H9 (cell line): ENCODE measurements around the gene CPB1. TPM values are rescaled to one million over a fixed set of nuclear protein-coding genes. Genes with fewer than 3 reads are reported as not detected.
"Not testable (repeated sequence)": the region's sequence is repeated elsewhere in the genome, so short reads cannot be mapped to it uniquely, and the experiment has no call there.

Experiments
- DNase-seq: peaks from one replicate; pipeline ENCODE4 v3.0.0-alpha.2; 2017
- H2AFZ ChIP-seq: one replicate; pipeline ENCODE4 v1.6.1; 2013; ENCODE audit warnings: mild to moderate bottlenecking, low read length, control low read depth, moderate library complexity
- H2AK5ac ChIP-seq: 2 replicates; pipeline ENCODE4 v1.6.1; 2013; ENCODE audit warnings: low read length, control low read depth, mixed read lengths; ENCODE audit not compliant: insufficient read length
- H2BK120ac ChIP-seq: one replicate; pipeline ENCODE4 v1.6.1; 2013; ENCODE audit warnings: low read depth, mild to moderate bottlenecking, low read length, control low read depth, inconsistent platforms; ENCODE audit not compliant: poor library complexity, severe bottlenecking
- H2BK12ac ChIP-seq: 2 replicates; pipeline ENCODE4 v1.6.1; 2013; ENCODE audit warnings: low read length, control low read depth, mixed read lengths, low read depth; ENCODE audit not compliant: insufficient read length
- H2BK15ac ChIP-seq: 2 replicates; pipeline ENCODE4 v1.6.1; 2013; ENCODE audit warnings: low read depth, low read length, control low read depth
- H2BK20ac ChIP-seq: one replicate; pipeline ENCODE4 v1.6.1; 2013; ENCODE audit warnings: low read depth, mild to moderate bottlenecking, low read length, control low read depth, inconsistent platforms; ENCODE audit not compliant: poor library complexity, severe bottlenecking
- H2BK5ac ChIP-seq: 2 replicates; pipeline ENCODE4 v1.6.1; 2013; ENCODE audit warnings: low read length, control low read depth, mixed read lengths; ENCODE audit not compliant: insufficient read length
- H3K14ac ChIP-seq: 2 replicates; pipeline ENCODE4 v1.6.1; 2013; ENCODE audit warnings: low read length, control low read depth; ENCODE audit not compliant: insufficient read depth
- H3K18ac ChIP-seq: 2 replicates; pipeline ENCODE4 v1.6.1; 2013; ENCODE audit warnings: low read depth, mild to moderate bottlenecking, mixed read lengths, low read length, control low read depth; ENCODE audit not compliant: insufficient read length
- H3K23ac ChIP-seq: 2 replicates; pipeline ENCODE4 v1.6.1; 2013; ENCODE audit warnings: low read length, control low read depth, mixed read lengths, low read depth; ENCODE audit not compliant: insufficient read length
- H3K23me2 ChIP-seq: 2 replicates; pipeline ENCODE4 v1.6.1; 2013; ENCODE audit warnings: low read depth, mild to moderate bottlenecking, mixed read lengths, low read length, control low read depth; ENCODE audit not compliant: insufficient read length, poor library complexity, severe bottlenecking
- H3K27ac ChIP-seq: 2 replicates; pipeline ENCODE4 v1.5.1; 2013; ENCODE audit warnings: low read length, control low read depth, mixed read lengths, low read depth; ENCODE audit not compliant: insufficient read length
- H3K27me3 ChIP-seq: 2 replicates; pipeline ENCODE4 v1.6.1; 2013; ENCODE audit warnings: low read length, control low read depth, inconsistent platforms; ENCODE audit not compliant: insufficient read depth
- H3K4ac ChIP-seq: 2 replicates; pipeline ENCODE4 v1.6.1; 2013; ENCODE audit warnings: low read depth, mild to moderate bottlenecking, control low read depth, inconsistent platforms, low read length, moderate library complexity
- H3K4me1 ChIP-seq: 2 replicates; pipeline ENCODE4 v1.6.1; 2013; ENCODE audit warnings: low read length, control low read depth, inconsistent platforms; ENCODE audit not compliant: insufficient read depth
- H3K4me2 ChIP-seq: 2 replicates; pipeline ENCODE4 v1.6.1; 2013; ENCODE audit warnings: low read length, control low read depth, mixed read lengths; ENCODE audit not compliant: insufficient read length, insufficient read depth
- H3K56ac ChIP-seq: 2 replicates; pipeline ENCODE4 v1.6.1; 2013; ENCODE audit warnings: low read depth, mild to moderate bottlenecking, mixed read lengths, low read length, control low read depth; ENCODE audit not compliant: insufficient read length
- H3K79me1 ChIP-seq: 2 replicates; pipeline ENCODE4 v1.6.1; 2013; ENCODE audit warnings: low read depth, mild to moderate bottlenecking, moderate library complexity, low read length, control low read depth, inconsistent platforms; ENCODE audit not compliant: insufficient read depth, poor library complexity, severe bottlenecking
- H3K79me2 ChIP-seq: 2 replicates; pipeline ENCODE4 v1.6.1; 2013; ENCODE audit warnings: low read length, control low read depth, inconsistent platforms; ENCODE audit not compliant: insufficient read depth
- H3K9ac ChIP-seq: 2 replicates; pipeline ENCODE4 v1.6.1; 2013; ENCODE audit warnings: low read length, control low read depth, mixed read lengths; ENCODE audit not compliant: insufficient read length; ENCODE audit errors: extremely low read depth
- H3K9me3 ChIP-seq: one replicate; pipeline ENCODE4 v1.6.1; 2013; ENCODE audit warnings: low read depth, low read length, inconsistent platforms; ENCODE audit not compliant: control insufficient read depth
- H3T11ph ChIP-seq: one replicate; pipeline ENCODE4 v1.6.1; 2013; ENCODE audit warnings: mild to moderate bottlenecking, low read length, control low read depth, inconsistent platforms
- H4K20me1 ChIP-seq: one replicate; pipeline ENCODE4 v1.6.1; 2013; ENCODE audit not compliant: control insufficient read depth, insufficient read length, insufficient read depth
- H4K5ac ChIP-seq: 2 replicates; pipeline ENCODE4 v1.6.1; 2013; ENCODE audit warnings: low read depth, mild to moderate bottlenecking, mixed read lengths, low read length, control low read depth; ENCODE audit not compliant: insufficient read length
- H4K8ac ChIP-seq: replicated peaks from 2 replicates; pipeline ENCODE4 v1.6.1; 2013; ENCODE audit warnings: low read length, control low read depth, mixed read lengths, low read depth; ENCODE audit not compliant: insufficient read length
- H4K91ac ChIP-seq: 2 replicates; pipeline ENCODE4 v1.6.1; 2013; ENCODE audit warnings: low read depth, mild to moderate bottlenecking, moderate library complexity, mixed read lengths, low read length, control low read depth; ENCODE audit not compliant: insufficient read length
- H3K27ac Mint-ChIP-seq, 3 experiments: 2 replicates in 2 of 3; 3 replicates in 1 of 3; pipeline ENCODE4 v1.8.0; 2020 to 2021; ENCODE audit warnings: mixed read lengths in 3 of 3, mild to moderate bottlenecking in 1 of 3, moderate library complexity in 1 of 3
- H3K27me3 Mint-ChIP-seq: 2 replicates; pipeline ENCODE4 v1.8.0; 2021; ENCODE audit warnings: low read depth, mild to moderate bottlenecking, moderate library complexity, mixed read lengths
- H3K36me3 Mint-ChIP-seq, 3 experiments: 2 replicates in 2 of 3; 3 replicates in 1 of 3; pipeline ENCODE4 v1.8.0; 2020 to 2021; ENCODE audit warnings: low read depth in 3 of 3, mixed read lengths in 3 of 3; ENCODE audit not compliant: insufficient read depth in 1 of 3
- H3K4me1 Mint-ChIP-seq, 2 experiments: 2 replicates each; pipeline ENCODE4 v1.8.0; 2020; ENCODE audit warnings: mixed read lengths in 2 of 2
- H3K4me3 Mint-ChIP-seq, 2 experiments: 2 replicates in 1 of 2; 3 replicates in 1 of 2; pipeline ENCODE4 v1.8.0; 2020 to 2021; ENCODE audit warnings: mild to moderate bottlenecking in 2 of 2, mixed read lengths in 2 of 2, moderate library complexity in 1 of 2
- H3K9me3 Mint-ChIP-seq, 2 experiments: 2 replicates in 1 of 2; 3 replicates in 1 of 2; pipeline ENCODE4 v1.8.0; 2020; ENCODE audit warnings: mild to moderate bottlenecking in 2 of 2, mixed read lengths in 2 of 2, moderate library complexity in 1 of 2
- WGBS: extraction: QIAGEN DNeasy Blood & Tissue Kit; methylation state at CpG from one replicate; pipeline ENCODE4 v1.1.7; 2013; ENCODE audit warnings: missing lambda C conversion rate, low lambda C conversion rate, mixed read lengths; ENCODE audit not compliant: insufficient read length; ENCODE audit errors: extremely low coverage; 5-methylcytosine and 5-hydroxymethylcytosine counted together
- total RNA-seq: library from RNA; stranded (reverse); gene quantifications from 2 replicates; pipeline ENCODE4 v1.2.1, GENCODE V29; 2021
- TF ChIP-seq, protein P1 (sequence below): fragments of 200-600 bp; sonication (generic); conservative IDR thresholded peaks from 3 replicates; pipeline ENCODE4 v1.8.0; 2021; ENCODE audit warnings: antibody characterized with exemption, mild to moderate bottlenecking

Gene CPB1
- total RNA-seq, 1 experiment from 2014 or later: not detected

DNA sequence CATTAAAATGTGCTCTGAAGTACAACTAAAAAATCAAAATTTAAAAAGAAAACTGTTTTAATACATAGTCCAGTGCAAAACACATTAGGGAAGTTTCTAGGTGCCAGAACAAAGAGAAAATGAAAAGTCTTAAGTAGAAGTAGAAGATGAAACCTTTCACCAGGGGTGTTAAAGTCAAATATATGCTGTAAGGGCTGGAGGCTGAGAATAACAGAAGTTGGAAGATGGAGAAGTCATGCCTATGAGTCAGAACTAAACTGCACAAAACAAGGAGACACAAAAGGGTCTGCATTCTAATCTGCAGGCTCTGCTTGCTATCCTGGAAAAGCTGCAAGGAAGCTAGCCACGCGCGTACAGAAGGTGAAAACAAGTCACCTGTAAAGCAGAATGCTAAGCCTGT lies 48.7 kb upstream of the CPB1 start:
- no peak overlapping the region for H2BK15ac ChIP-seq
- no peak overlapping the region for H3K9ac ChIP-seq
- H4K20me1 ChIP-seq: no peaks in the 10 kb centered on the region
- no peaks in the 10 kb centered on the region for H3K27me3 Mint-ChIP-seq
- no peak overlapping the region for H3K14ac ChIP-seq
- H3K27ac ChIP-seq: no peak overlapping the region
- H3K27ac Mint-ChIP-seq: no peak overlapping the region
- H4K91ac ChIP-seq: no peak overlapping the region
- no peaks in the 10 kb centered on the region for H3K9me3 Mint-ChIP-seq
- H3K23me2 ChIP-seq: no peaks in the 10 kb centered on the region
- no peaks in the 10 kb centered on the region for H3K79me2 ChIP-seq
- H2AFZ ChIP-seq: no peak overlapping the region
- H3K79me1 ChIP-seq: no peaks in the 10 kb centered on the region
- no peak overlapping the region for H3K4me3 Mint-ChIP-seq
- H2BK12ac ChIP-seq: no peak overlapping the region
- DNase-seq: no peak
- no peaks in the 10 kb centered on the region for H3K27me3 ChIP-seq
- H3K9me3 ChIP-seq: no peaks in the 10 kb centered on the region
- H2AK5ac ChIP-seq: no peak overlapping the region
- no CpG with 5 or more reads among the region's 3 CpGs for WGBS
- no peak overlapping the region for H3K4ac ChIP-seq
- H3K4me1 ChIP-seq: no peaks in the 10 kb centered on the region
- H3K56ac ChIP-seq: no peak overlapping the region
- H3T11ph ChIP-seq: no peak overlapping the region
- no peak overlapping the region for H4K8ac ChIP-seq
- no peak overlapping the region for H2BK120ac ChIP-seq
- no peak overlapping the region for H3K18ac ChIP-seq
- no peak overlapping the region for H4K5ac ChIP-seq
- no peak overlapping the region for H2BK20ac ChIP-seq
- TF ChIP-seq, protein P1, sequence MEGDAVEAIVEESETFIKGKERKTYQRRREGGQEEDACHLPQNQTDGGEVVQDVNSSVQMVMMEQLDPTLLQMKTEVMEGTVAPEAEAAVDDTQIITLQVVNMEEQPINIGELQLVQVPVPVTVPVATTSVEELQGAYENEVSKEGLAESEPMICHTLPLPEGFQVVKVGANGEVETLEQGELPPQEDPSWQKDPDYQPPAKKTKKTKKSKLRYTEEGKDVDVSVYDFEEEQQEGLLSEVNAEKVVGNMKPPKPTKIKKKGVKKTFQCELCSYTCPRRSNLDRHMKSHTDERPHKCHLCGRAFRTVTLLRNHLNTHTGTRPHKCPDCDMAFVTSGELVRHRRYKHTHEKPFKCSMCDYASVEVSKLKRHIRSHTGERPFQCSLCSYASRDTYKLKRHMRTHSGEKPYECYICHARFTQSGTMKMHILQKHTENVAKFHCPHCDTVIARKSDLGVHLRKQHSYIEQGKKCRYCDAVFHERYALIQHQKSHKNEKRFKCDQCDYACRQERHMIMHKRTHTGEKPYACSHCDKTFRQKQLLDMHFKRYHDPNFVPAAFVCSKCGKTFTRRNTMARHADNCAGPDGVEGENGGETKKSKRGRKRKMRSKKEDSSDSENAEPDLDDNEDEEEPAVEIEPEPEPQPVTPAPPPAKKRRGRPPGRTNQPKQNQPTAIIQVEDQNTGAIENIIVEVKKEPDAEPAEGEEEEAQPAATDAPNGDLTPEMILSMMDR: no peak
- no peak overlapping the region for H2BK5ac ChIP-seq
- H3K23ac ChIP-seq: no peak overlapping the region
- no peaks in the 10 kb centered on the region; a peak in 1 of 7 replicates for H3K36me3 Mint-ChIP-seq
- no peak overlapping the region for H3K4me2 ChIP-seq
- no peaks in the 10 kb centered on the region for H3K4me1 Mint-ChIP-seq

DNA sequence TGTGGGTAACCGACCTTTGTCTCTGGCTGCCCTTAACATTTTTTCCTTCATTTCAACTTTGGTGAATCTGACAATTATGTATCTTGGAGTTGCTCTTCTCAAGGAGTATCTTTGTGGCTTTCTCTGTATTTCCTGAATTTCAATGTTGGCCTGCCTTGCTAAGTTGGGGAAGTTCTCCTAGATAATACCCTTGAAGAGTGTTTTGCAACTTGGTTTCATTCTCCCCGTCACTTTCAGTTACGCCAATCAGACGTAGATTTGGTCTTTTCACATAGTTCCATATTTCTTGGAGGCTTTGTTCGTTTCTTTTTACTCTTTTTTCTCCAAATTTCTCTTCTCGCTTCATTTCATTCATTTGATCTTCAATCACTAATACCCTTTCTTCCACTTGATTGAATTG lies 42.6 kb upstream of the CPB1 start:
- H3K27ac Mint-ChIP-seq, H4K5ac ChIP-seq, H3K4ac ChIP-seq, H3K27me3 Mint-ChIP-seq, H3K56ac ChIP-seq, H3T11ph ChIP-seq, H3K4me3 Mint-ChIP-seq, H3K23me2 ChIP-seq, H4K20me1 ChIP-seq, H3K9me3 ChIP-seq, H2BK12ac ChIP-seq, H3K27ac ChIP-seq, H2BK20ac ChIP-seq, H3K18ac ChIP-seq, DNase-seq, H3K27me3 ChIP-seq, H3K4me1 ChIP-seq, H2BK120ac ChIP-seq, H3K14ac ChIP-seq, H3K79me1 ChIP-seq, H3K9ac ChIP-seq, H2AFZ ChIP-seq, H3K4me1 Mint-ChIP-seq, H3K23ac ChIP-seq, H2BK15ac ChIP-seq, H3K79me2 ChIP-seq, H2AK5ac ChIP-seq, H4K8ac ChIP-seq, H3K4me2 ChIP-seq, H2BK5ac ChIP-seq, H4K91ac ChIP-seq: not testable (repeated sequence)
- Mint-ChIP-seq H3K9me3 (peaks cover 4 to 16% of the 10 kb centered on the region in 2 experiments; a peak in 4 of 5 replicates), H3K36me3 (peaks cover 0 to 16% (median 0%) of the 10 kb centered on the region in 3 experiments; a peak in 2 of 7 replicates)
- WGBS: no CpG with 5 or more reads among the region's 6 CpGs
